Lung (tissue), 12 donors: ENCODE measurements around the gene SUMO3. TPM values are rescaled to one million over a fixed set of nuclear protein-coding genes. Genes with fewer than 3 reads are reported as not detected.

ENCODE experiments used
- ATAC-seq: fragments of 200-7000 bp; cut with Tn5 transposase; one replicate; pipeline ENCODE4 v1.9.1; 2020; ENCODE audit warnings: moderate number of reproducible peaks; ENCODE audit not compliant: insufficient read depth, low FRiP score
- DNase-seq, 3 donors: peaks; one replicate each; pipeline ENCODE4 v3.0.0-alpha.2; 2013 to 2017
- H3K27ac ChIP-seq, 2 donors: one replicate each; pipeline ENCODE4 v1.5.1; 2013; ENCODE audit warnings: mild to moderate bottlenecking in 2 of 2, moderate library complexity in 2 of 2, control low read depth in 1 of 2, inconsistent platforms in 1 of 2, low read depth in 1 of 2, low read length in 1 of 2
- H3K27me3 ChIP-seq, 3 donors: one replicate each; pipeline ENCODE4 v1.5.1; 2013; ENCODE audit warnings: low read length in 2 of 3; ENCODE audit not compliant: control insufficient read depth in 3 of 3, insufficient read depth in 3 of 3
- H3K36me3 ChIP-seq, 4 donors: one replicate each; pipeline ENCODE4 v1.5.1; 2013; ENCODE audit warnings: low read length in 4 of 4, mild to moderate bottlenecking in 1 of 4, moderate library complexity in 1 of 4; ENCODE audit not compliant: control insufficient read depth in 4 of 4, insufficient read depth in 4 of 4
- H3K4me1 ChIP-seq, 5 donors: one replicate each; pipeline ENCODE4 v1.5.1; 2013; ENCODE audit warnings: low read length in 5 of 5, mild to moderate bottlenecking in 2 of 5, moderate library complexity in 1 of 5; ENCODE audit not compliant: control insufficient read depth in 5 of 5, insufficient read depth in 5 of 5
- H3K4me3 ChIP-seq: one replicate; pipeline ENCODE4 v1.5.1; 2013; ENCODE audit warnings: mild to moderate bottlenecking, control low read depth, moderate library complexity
- H3K9ac ChIP-seq, 2 donors: one replicate each; pipeline ENCODE4 v1.5.1; 2013; ENCODE audit warnings: low read length in 2 of 2, control low read depth in 1 of 2; ENCODE audit not compliant: insufficient read depth in 1 of 2
- H3K9me3 ChIP-seq, 4 donors: one replicate each; pipeline ENCODE4 v1.5.1; 2013; ENCODE audit warnings: low read length in 3 of 4, mild to moderate bottlenecking in 1 of 4, moderate library complexity in 1 of 4; ENCODE audit not compliant: control insufficient read depth in 4 of 4, insufficient read depth in 3 of 4
- CTCF ChIP-seq: IDR thresholded peaks from 2 replicates; pipeline ENCODE4 v1.5.1; 2012; ENCODE audit warnings: mild to moderate bottlenecking; ENCODE audit errors: control extremely low read depth, extremely low read depth
- WGBS, 2 donors: extraction: QIAGEN DNeasy Blood & Tissue Kit; methylation state at CpG; one replicate each; pipeline ENCODE4 v1.1.7; 2013; 5-methylcytosine and 5-hydroxymethylcytosine counted together
- polyA plus RNA-seq, 2 donors: library from polyadenylated mRNA; stranded (reverse); fragments of 200-250 nt; gene quantifications; one replicate each; pipeline ENCODE4 v1.2.1, GENCODE V29; 2013
- total RNA-seq, 2 donors: library from RNA; depleted of rRNA in 1 of 2; stranded (reverse); fragments of >200 nt in 1 of 2; gene quantifications; one replicate each; pipeline ENCODE4 v1.2.1, GENCODE V29; 2014 to 2021
- donor health status: control.
- donor health status: control.
- donor health status: Bipolar disorder and iron deficiency.
- donor health status: healthy.
- donor health status: DM: yes; HTN: yes; CAD: no.

SUMO3 gene
- total and polyA plus RNA-seq, 4 donors: 40.4 to 96.4 (median 66.0) TPM

DNA sequence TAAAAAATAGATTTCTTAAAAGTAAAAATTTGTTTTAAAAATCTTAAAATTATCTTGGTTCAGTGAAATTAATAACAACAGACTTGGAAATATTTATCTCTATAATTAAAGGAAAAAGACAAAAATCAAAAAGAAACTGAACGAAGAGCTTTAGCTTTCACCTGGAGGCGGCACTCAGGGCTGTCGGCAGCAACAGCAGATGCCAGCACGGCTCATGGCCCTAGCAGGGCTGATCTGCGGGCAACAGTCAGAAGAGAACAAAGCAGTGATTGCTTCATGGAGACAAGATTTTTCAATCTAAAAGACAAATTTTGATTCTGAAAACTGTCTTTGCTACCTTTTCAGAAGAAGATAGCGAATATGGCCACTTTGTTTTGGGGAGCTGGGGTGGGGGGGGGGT is 38.9 kb downstream of the SUMO3 start:
- Histone ChIP-seq H3K4me3 (no peak overlapping the region), H3K27ac (no peak overlapping the region), H3K4me1 (peaks cover 0 to 12% (median 5%) of the 10 kb centered on the region in 5 donors), H3K9ac (no peak overlapping the region), H3K36me3 (peaks cover 4 to 15% (median 9%) of the 10 kb centered on the region in 4 donors), H3K9me3 (no peaks in the 10 kb centered on the region), H3K27me3 (no peaks in the 10 kb centered on the region)
- no peak for TF ChIP-seq CTCF
- no peak for ATAC-seq
- 97 to 98% methylated on average over 6 of the region's 6 CpGs for WGBS, 2 donors
- DNase-seq: no peak

GRCh38 chr21:44778499-44778911 is 39.4 kb downstream of the SUMO3 start:
- H3K9me3 ChIP-seq: no peaks in the 10 kb centered on the region
- no peak overlapping the region for H3K9ac ChIP-seq
- no peak for ATAC-seq
- no peak overlapping the region for H3K4me3 ChIP-seq
- 88 to 91% methylated on average over 8 of the region's 8 CpGs for WGBS, 2 donors
- no peak for TF ChIP-seq CTCF
- H3K36me3 ChIP-seq: peaks cover 4 to 15% (median 11%) of the 10 kb centered on the region in 4 donors
- no peak for DNase-seq
- H3K4me1 ChIP-seq: peaks cover 0 to 12% (median 5%) of the 10 kb centered on the region in 5 donors
- H3K27me3 ChIP-seq: no peaks in the 10 kb centered on the region
- no peak overlapping the region for H3K27ac ChIP-seq

GRCh38 chr21:44778094-44778493 is 39.8 kb downstream of the SUMO3 start:
- ATAC-seq: no peak
- Histone ChIP-seq H3K9ac (no peak overlapping the region), H3K4me1 (peaks cover 0 to 12% (median 5%) of the 10 kb centered on the region in 5 donors), H3K9me3 (no peaks in the 10 kb centered on the region), H3K27ac (no peak overlapping the region), H3K36me3 (peaks cover 8 to 19% (median 14%) of the 10 kb centered on the region in 4 donors), H3K4me3 (no peak overlapping the region), H3K27me3 (no peaks in the 10 kb centered on the region)
- WGBS, 2 donors: 91 to 95% methylated on average over 5 of the region's 5 CpGs
- DNase-seq: no peak
- no peak for TF ChIP-seq CTCF

- no peak for ATAC-seq
- WGBS, 2 donors: 91 to 97% methylated on average over 8 of the region's 8 CpGs
- H3K27me3 ChIP-seq: no peaks in the 10 kb centered on the region
- no peaks in the 10 kb centered on the region for H3K9me3 ChIP-seq
- H3K9ac ChIP-seq: no peak overlapping the region
- H3K36me3 ChIP-seq: peaks cover 18 to 38% (median 23%) of the 10 kb centered on the region in 4 donors
- H3K4me3 ChIP-seq: no peak overlapping the region
- DNase-seq: no peak
- TF ChIP-seq CTCF: no peak
- H3K27ac ChIP-seq: no peak overlapping the region
- peaks cover 0 to 7% (median 1%) of the 10 kb centered on the region in 5 donors for H3K4me1 ChIP-seq
Observed at GRCh38 chr21:44774972-44775371, 42.9 kb downstream of the SUMO3 start.
